ENCODE data around the gene EFCAB6. TPM values are rescaled to one million over a fixed set of nuclear protein-coding genes. Genes with fewer than 3 reads are reported as not detected.

The EFCAB6 gene
- total and polyA plus RNA-seq, 9 of the 15 experiments (the other 6 are each of a cell fraction or from before 2014, with no cell fraction given): 0.06 TPM; not detected in 8

DNA sequence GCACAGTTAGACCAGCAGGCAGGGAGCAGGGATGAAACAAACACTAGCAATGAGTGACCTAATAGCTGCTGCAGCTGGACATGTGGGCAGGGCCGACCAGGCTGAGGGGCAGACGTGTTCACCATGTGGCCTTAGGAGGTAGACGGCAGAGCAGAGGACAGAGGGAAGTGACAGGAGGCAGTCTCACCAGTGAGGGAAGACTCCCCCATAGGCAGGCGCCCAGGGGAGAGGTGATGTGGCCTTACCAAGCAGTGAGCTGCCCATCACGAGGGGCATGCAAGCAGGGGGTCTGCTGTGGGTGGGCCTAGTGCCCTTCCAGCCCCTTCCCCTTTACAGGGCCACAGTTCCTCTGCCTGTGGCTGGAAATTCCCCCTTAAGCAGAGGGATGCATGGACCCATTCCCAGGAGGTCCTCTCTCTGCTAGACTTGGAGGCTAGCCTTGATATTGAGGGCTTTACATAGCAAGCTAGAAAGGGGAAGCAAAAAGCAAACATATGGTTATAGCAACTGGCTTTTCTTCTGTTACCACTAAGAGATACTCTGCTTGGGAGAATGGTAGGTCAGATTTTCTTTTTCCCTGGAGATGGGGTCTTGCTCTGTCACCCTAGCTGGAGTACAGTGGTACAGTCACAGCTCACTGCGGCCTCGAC is 332.7 kb downstream of the EFCAB6 start:
- BruUV-seq (replicated peaks): no TSS peak
- Histone ChIP-seq H3K4me1 (replicated peaks in 1 of 2; ENCODE audit: control insufficient read depth in 2 of 2, insufficient read depth in 2 of 2, low read length in 2 of 2) (no peaks in the 10 kb centered on the region), H4K20me1 (replicated peaks; ENCODE audit: control insufficient read depth, insufficient read depth, low read length) (no peaks in the 10 kb centered on the region), H3K4me2 (ENCODE audit: insufficient read depth, low read length) (no peak overlapping the region), H3K27me3 (ENCODE audit: control insufficient read depth in 2 of 2, insufficient read depth in 2 of 2, low read length in 2 of 2) (no peaks in the 10 kb centered on the region; a peak in 1 of 5 replicates), H3K27ac (ENCODE audit: extremely low read depth, low read depth, low read length) (no peak overlapping the region), H3K79me2 (ENCODE audit: control insufficient read depth, insufficient read depth, low read length) (no peaks in the 10 kb centered on the region), H2AFZ (ENCODE audit: low read depth, low read length) (no peak overlapping the region), H3K9me1 (ENCODE audit: control insufficient read depth, insufficient read depth, low read length) (no peaks in the 10 kb centered on the region), H3K4me3 (no peak overlapping the region), H3K9ac (ENCODE audit: insufficient read depth in 1 of 2, low read depth in 2 of 2, low read length in 2 of 2) (no peak overlapping the region), H3K36me3 (ENCODE audit: control insufficient read depth, insufficient read depth, low read length) (no peaks in the 10 kb centered on the region), H3K9me3 (replicated peaks; ENCODE audit: control insufficient read depth, insufficient read depth, low read depth, low read length) (no peaks in the 10 kb centered on the region)
- FAIRE-seq (no peak), DNase-seq (ENCODE audit: extremely low read depth in 1 of 4, low spot score in 3 of 4) (no peak), ATAC-seq (no peak)
- in situ Hi-C loops (cut with MboI) (no loop called here), intact Hi-C loops (cut with micrococcal nuclease) (no loop called here)
- ChIA-PET POLR2A (interaction anchor here (0.6 kb wide), 2 partner anchors 12 to 40 kb away, joined by 3 read pairs; no protein-coding TSS in a partner anchor), CTCF (ENCODE audit: low intra/inter-chr PET ratio) (no interaction called here)
- WGBS (ENCODE audit: insufficient coverage, low coverage, missing lambda C conversion rate): 3% methylated on average over 7 of the region's 7 CpGs
- TF ChIP-seq RBM14 (IDR thresholded peaks at IDR 0.05; ENCODE audit: borderline replicate concordance, insufficient read depth, low read depth, low read length) (no peak), CHD2 (IDR thresholded peaks at IDR 0.05; ENCODE audit: low read depth, low read length) (no peak), GATAD2B (IDR thresholded peaks at IDR 0.05; ENCODE audit: borderline replicate concordance) (no peak), TBP (optimal IDR thresholded peaks at IDR 0.05; ENCODE audit: low read depth, low read length) (no peak), ZNF699 (CRISPR knock-in tag; IDR thresholded peaks at IDR 0.05; ENCODE audit: insufficient replicate concordance) (no peak), GABPA (tag; conservative IDR thresholded peaks at IDR 0.05; ENCODE audit: low read depth) (no peak), ETV5 (CRISPR knock-in tag; IDR thresholded peaks at IDR 0.05; ENCODE audit: low read depth) (no peak), SRF (CRISPR knock-in tag; IDR thresholded peaks at IDR 0.05) (no peak)
- TF ChIP-seq, protein P1, sequence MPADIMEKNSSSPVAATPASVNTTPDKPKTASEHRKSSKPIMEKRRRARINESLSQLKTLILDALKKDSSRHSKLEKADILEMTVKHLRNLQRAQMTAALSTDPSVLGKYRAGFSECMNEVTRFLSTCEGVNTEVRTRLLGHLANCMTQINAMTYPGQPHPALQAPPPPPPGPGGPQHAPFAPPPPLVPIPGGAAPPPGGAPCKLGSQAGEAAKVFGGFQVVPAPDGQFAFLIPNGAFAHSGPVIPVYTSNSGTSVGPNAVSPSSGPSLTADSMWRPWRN (IDR thresholded peaks at IDR 0.05; ENCODE audit: low read depth): no peak

Small RNA genes within 50 kb of the gene (small RNA-seq; reads per million reads assigned to genes)
- gene HMGN2P9: not detected

Other genes with a start within 250 kb of the EFCAB6 start
- gene SULT4A1, start 50.2 kb upstream of the EFCAB6 start, total RNA-seq (2014; rRNA removed): 0.08 TPM in 1 of 2 replicates, not detected in the other
- gene SULT4A1, start 50.2 kb upstream of the EFCAB6 start, total RNA-seq (2014; rRNA removed; fragmentation: Illumina TruSeq; extraction: Trizol): 0.07 and 0.10 TPM in 2 replicates
- gene SULT4A1, start 50.2 kb upstream of the EFCAB6 start, total RNA-seq (2015; rRNA removed; fragmentation: Illumina TruSeq; extraction: Trizol): 0.08 TPM in 1 of 2 replicates, not detected in the other
- gene SULT4A1, start 50.2 kb upstream of the EFCAB6 start, total RNA-seq (2021): 0.11 and 0.20 TPM in 2 replicates
- 0.09 and 0.14 TPM in 2 replicates for gene SULT4A1, start 50.2 kb upstream of the EFCAB6 start, polyA plus RNA-seq (2011; rRNA removed)
- gene SULT4A1, start 50.2 kb upstream of the EFCAB6 start, polyA plus RNA-seq (2014; fragmentation: Illumina TruSeq; extraction: Trizol): 0.06 and 0.10 TPM in 2 replicates
- gene SULT4A1, start 50.2 kb upstream of the EFCAB6 start, polyA plus RNA-seq (2014; fragmentation: Nextera tagmentation; extraction: Ambion mirVana): under 1 TPM in 1 of 2 experiments, not detected in 1; 0.03 TPM
- gene SULT4A1, start 50.2 kb upstream of the EFCAB6 start, polyA plus RNA-seq (2014; rRNA removed): 0.07 and 0.11 TPM in 2 replicates
- not detected in 2 replicates for gene PNPLA5, start 79.7 kb upstream of the EFCAB6 start, total RNA-seq (2014; rRNA removed)
- gene PNPLA5, start 79.7 kb upstream of the EFCAB6 start, total RNA-seq (2014; rRNA removed; fragmentation: Illumina TruSeq; extraction: Trizol): not detected in 2 replicates
- not detected in 2 replicates for gene PNPLA5, start 79.7 kb upstream of the EFCAB6 start, total RNA-seq (2015; rRNA removed; fragmentation: Illumina TruSeq; extraction: Trizol)
- not detected in 2 replicates for gene PNPLA5, start 79.7 kb upstream of the EFCAB6 start, total RNA-seq (2021)
- not detected in 2 replicates for gene PNPLA5, start 79.7 kb upstream of the EFCAB6 start, polyA plus RNA-seq (2011; rRNA removed)
- not detected in 2 replicates for gene PNPLA5, start 79.7 kb upstream of the EFCAB6 start, polyA plus RNA-seq (2014; fragmentation: Illumina TruSeq; extraction: Trizol)
- not detected for gene PNPLA5, start 79.7 kb upstream of the EFCAB6 start, polyA plus RNA-seq (2014; fragmentation: Nextera tagmentation; extraction: Ambion mirVana)
- not detected in 2 replicates for gene PNPLA5, start 79.7 kb upstream of the EFCAB6 start, polyA plus RNA-seq (2014; rRNA removed)
- 0.08 TPM in 1 of 2 replicates, not detected in the other for gene PNPLA3, start 111.5 kb upstream of the EFCAB6 start, total RNA-seq (2014; rRNA removed)
- gene PNPLA3, start 111.5 kb upstream of the EFCAB6 start, total RNA-seq (2014; rRNA removed; fragmentation: Illumina TruSeq; extraction: Trizol): 0.16 TPM in 1 of 2 replicates, not detected in the other
- not detected in 2 replicates for gene PNPLA3, start 111.5 kb upstream of the EFCAB6 start, total RNA-seq (2015; rRNA removed; fragmentation: Illumina TruSeq; extraction: Trizol)
- gene PNPLA3, start 111.5 kb upstream of the EFCAB6 start, total RNA-seq (2021): 0.09 and 0.38 TPM in 2 replicates
- gene PNPLA3, start 111.5 kb upstream of the EFCAB6 start, polyA plus RNA-seq (2011; rRNA removed): 0.20 and 0.87 TPM in 2 replicates
- gene PNPLA3, start 111.5 kb upstream of the EFCAB6 start, polyA plus RNA-seq (2014; fragmentation: Illumina TruSeq; extraction: Trizol): 0.06 and 0.48 TPM in 2 replicates
- not detected for gene PNPLA3, start 111.5 kb upstream of the EFCAB6 start, polyA plus RNA-seq (2014; fragmentation: Nextera tagmentation; extraction: Ambion mirVana)
- gene PNPLA3, start 111.5 kb upstream of the EFCAB6 start, polyA plus RNA-seq (2014; rRNA removed): not detected in 2 replicates
- 30.6 and 37.6 TPM in 2 replicates for gene SAMM50, start 143.1 kb upstream of the EFCAB6 start, total RNA-seq (2014; rRNA removed)
- gene SAMM50, start 143.1 kb upstream of the EFCAB6 start, total RNA-seq (2014; rRNA removed; fragmentation: Illumina TruSeq; extraction: Trizol): 35.1 and 35.7 TPM in 2 replicates
- 34.8 and 38.3 TPM in 2 replicates for gene SAMM50, start 143.1 kb upstream of the EFCAB6 start, total RNA-seq (2015; rRNA removed; fragmentation: Illumina TruSeq; extraction: Trizol)
- gene SAMM50, start 143.1 kb upstream of the EFCAB6 start, total RNA-seq (2021): 46.3 and 46.5 TPM in 2 replicates
- gene SAMM50, start 143.1 kb upstream of the EFCAB6 start, polyA plus RNA-seq (2011; rRNA removed): 35.0 and 38.1 TPM in 2 replicates
- 47.5 and 49.3 TPM in 2 replicates for gene SAMM50, start 143.1 kb upstream of the EFCAB6 start, polyA plus RNA-seq (2014; fragmentation: Illumina TruSeq; extraction: Trizol)
- gene SAMM50, start 143.1 kb upstream of the EFCAB6 start, polyA plus RNA-seq (2014; fragmentation: Nextera tagmentation; extraction: Ambion mirVana): 10 to 100 TPM; 14.6 to 27.2 TPM
- 42.4 and 42.9 TPM in 2 replicates for gene SAMM50, start 143.1 kb upstream of the EFCAB6 start, polyA plus RNA-seq (2014; rRNA removed)
- 57.9 and 58.8 TPM in 2 replicates for gene PARVB, start 212.0 kb upstream of the EFCAB6 start, total RNA-seq (2014; rRNA removed)
- 18.6 and 20.9 TPM in 2 replicates for gene PARVB, start 212.0 kb upstream of the EFCAB6 start, total RNA-seq (2014; rRNA removed; fragmentation: Illumina TruSeq; extraction: Trizol)
- gene PARVB, start 212.0 kb upstream of the EFCAB6 start, total RNA-seq (2015; rRNA removed; fragmentation: Illumina TruSeq; extraction: Trizol): 19.3 and 23.0 TPM in 2 replicates
- gene PARVB, start 212.0 kb upstream of the EFCAB6 start, total RNA-seq (2021): 39.0 and 42.6 TPM in 2 replicates
- 59.2 and 62.5 TPM in 2 replicates for gene PARVB, start 212.0 kb upstream of the EFCAB6 start, polyA plus RNA-seq (2011; rRNA removed)
- 29.2 and 35.0 TPM in 2 replicates for gene PARVB, start 212.0 kb upstream of the EFCAB6 start, polyA plus RNA-seq (2014; fragmentation: Illumina TruSeq; extraction: Trizol)
- gene PARVB, start 212.0 kb upstream of the EFCAB6 start, polyA plus RNA-seq (2014; fragmentation: Nextera tagmentation; extraction: Ambion mirVana): 1 to 10 TPM; 1.1 to 1.6 TPM
- 52.9 and 64.8 TPM in 2 replicates for gene PARVB, start 212.0 kb upstream of the EFCAB6 start, polyA plus RNA-seq (2014; rRNA removed)

Measured in K562 (cell line).